HL-60 (cell line): ENCODE results near the gene DENND1A.

ENCODE experiments used
- DNase-seq, 2 experiments: peaks; one replicate each; pipeline ENCODE4 v3.0.0-alpha.2; 2010 to 2020; ENCODE audit warnings: low read depth in 1 of 2, low spot score in 1 of 2
- H3K27ac ChIP-seq: fragments of 250-450 bp; sonication (Bioruptor Pico); replicated peaks from 2 replicates; pipeline ENCODE4 v1.5.1; 2020; ENCODE audit warnings: mild to moderate bottlenecking, moderate library complexity
- H3K27me3 ChIP-seq: fragments of 250-450 bp; sonication (Bioruptor Pico); 2 replicates; pipeline ENCODE4 v1.5.1; 2021; ENCODE audit warnings: mild to moderate bottlenecking, moderate library complexity; ENCODE audit not compliant: insufficient read depth, poor library complexity, severe bottlenecking
- H3K4me3 ChIP-seq: replicated peaks from 2 replicates; pipeline ENCODE4 v1.5.1; 2011; ENCODE audit warnings: mild to moderate bottlenecking, control low read depth, low read length; ENCODE audit not compliant: insufficient read depth
- GABPA ChIP-seq: IDR thresholded peaks from 2 replicates; pipeline ENCODE4 v1.6.1; 2012; ENCODE audit warnings: low read depth
- POLR2AphosphoS5 ChIP-seq: IDR thresholded peaks from 2 replicates; pipeline ENCODE4 v1.6.1; 2012; ENCODE audit warnings: low read depth
- SPI1 ChIP-seq: IDR thresholded peaks from 2 replicates; pipeline ENCODE4 v1.6.1; 2012; ENCODE audit warnings: low read depth, mild to moderate bottlenecking, borderline replicate concordance
- TF ChIP-seq, protein P1 (sequence below): IDR thresholded peaks from 2 replicates; pipeline ENCODE4 v1.6.1; 2012; ENCODE audit warnings: low read depth; ENCODE audit not compliant: insufficient replicate concordance
- TF ChIP-seq, protein P2 (sequence below): IDR thresholded peaks from one replicate; pipeline ENCODE4 v1.5.1; 2011; ENCODE audit warnings: low read length, control low read depth, inconsistent platforms; ENCODE audit not compliant: insufficient read depth

The DENND1A gene

DNA sequence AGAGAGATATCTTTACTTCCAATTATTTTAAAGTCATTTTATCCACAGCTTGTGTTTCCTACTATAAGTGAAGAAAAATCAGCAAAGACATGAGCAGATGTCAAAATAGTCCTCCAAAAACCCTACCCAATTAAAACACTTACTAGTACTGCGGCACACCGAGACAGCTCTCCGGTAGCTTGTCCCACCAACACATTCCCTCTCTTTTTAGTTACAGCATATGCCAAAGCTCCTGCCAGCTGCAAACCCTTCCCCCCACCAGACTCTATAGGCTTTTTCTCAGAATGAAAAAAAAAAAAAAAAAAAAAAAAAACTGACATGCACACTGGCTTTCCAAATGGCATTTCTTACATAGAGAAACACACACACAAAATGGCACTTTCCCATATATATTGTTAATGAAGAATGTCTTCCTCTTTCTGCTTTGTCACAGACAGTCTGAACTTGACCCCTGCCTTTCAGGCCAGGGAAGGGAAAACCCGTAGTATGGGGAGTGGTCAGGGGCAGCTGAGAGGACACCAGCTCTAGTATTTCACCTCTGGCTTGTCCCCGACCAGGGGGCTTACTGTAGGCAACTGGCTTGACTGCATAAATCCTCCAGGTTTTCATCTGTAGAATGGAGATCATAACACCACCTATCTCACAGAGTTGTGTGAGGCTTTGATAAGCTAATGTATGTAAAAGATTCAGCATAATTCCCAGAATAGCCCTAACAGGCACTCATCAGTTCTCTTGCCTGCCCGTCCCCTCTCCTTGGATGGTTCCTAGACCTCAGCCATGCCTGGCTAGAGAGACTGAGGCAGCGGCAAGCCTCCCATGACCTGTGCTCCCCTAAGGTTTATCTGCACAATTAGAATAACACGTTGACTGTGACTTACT lies 340.3 kb downstream of the DENND1A start:
- Histone ChIP-seq H3K27me3 (no peaks in the 10 kb centered on the region), H3K4me3 (no peak overlapping the region), H3K27ac (no peak overlapping the region)
- DNase-seq, result no peak
- TF ChIP-seq, protein P1, sequence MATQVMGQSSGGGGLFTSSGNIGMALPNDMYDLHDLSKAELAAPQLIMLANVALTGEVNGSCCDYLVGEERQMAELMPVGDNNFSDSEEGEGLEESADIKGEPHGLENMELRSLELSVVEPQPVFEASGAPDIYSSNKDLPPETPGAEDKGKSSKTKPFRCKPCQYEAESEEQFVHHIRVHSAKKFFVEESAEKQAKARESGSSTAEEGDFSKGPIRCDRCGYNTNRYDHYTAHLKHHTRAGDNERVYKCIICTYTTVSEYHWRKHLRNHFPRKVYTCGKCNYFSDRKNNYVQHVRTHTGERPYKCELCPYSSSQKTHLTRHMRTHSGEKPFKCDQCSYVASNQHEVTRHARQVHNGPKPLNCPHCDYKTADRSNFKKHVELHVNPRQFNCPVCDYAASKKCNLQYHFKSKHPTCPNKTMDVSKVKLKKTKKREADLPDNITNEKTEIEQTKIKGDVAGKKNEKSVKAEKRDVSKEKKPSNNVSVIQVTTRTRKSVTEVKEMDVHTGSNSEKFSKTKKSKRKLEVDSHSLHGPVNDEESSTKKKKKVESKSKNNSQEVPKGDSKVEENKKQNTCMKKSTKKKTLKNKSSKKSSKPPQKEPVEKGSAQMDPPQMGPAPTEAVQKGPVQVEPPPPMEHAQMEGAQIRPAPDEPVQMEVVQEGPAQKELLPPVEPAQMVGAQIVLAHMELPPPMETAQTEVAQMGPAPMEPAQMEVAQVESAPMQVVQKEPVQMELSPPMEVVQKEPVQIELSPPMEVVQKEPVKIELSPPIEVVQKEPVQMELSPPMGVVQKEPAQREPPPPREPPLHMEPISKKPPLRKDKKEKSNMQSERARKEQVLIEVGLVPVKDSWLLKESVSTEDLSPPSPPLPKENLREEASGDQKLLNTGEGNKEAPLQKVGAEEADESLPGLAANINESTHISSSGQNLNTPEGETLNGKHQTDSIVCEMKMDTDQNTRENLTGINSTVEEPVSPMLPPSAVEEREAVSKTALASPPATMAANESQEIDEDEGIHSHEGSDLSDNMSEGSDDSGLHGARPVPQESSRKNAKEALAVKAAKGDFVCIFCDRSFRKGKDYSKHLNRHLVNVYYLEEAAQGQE, result no peak
- TF ChIP-seq POLR2AphosphoS5 (no peak), GABPA (no peak), SPI1 (0 out of 2 replicates have a peak, but pooled peaks have one; percentile 7)
- TF ChIP-seq, protein P2, sequence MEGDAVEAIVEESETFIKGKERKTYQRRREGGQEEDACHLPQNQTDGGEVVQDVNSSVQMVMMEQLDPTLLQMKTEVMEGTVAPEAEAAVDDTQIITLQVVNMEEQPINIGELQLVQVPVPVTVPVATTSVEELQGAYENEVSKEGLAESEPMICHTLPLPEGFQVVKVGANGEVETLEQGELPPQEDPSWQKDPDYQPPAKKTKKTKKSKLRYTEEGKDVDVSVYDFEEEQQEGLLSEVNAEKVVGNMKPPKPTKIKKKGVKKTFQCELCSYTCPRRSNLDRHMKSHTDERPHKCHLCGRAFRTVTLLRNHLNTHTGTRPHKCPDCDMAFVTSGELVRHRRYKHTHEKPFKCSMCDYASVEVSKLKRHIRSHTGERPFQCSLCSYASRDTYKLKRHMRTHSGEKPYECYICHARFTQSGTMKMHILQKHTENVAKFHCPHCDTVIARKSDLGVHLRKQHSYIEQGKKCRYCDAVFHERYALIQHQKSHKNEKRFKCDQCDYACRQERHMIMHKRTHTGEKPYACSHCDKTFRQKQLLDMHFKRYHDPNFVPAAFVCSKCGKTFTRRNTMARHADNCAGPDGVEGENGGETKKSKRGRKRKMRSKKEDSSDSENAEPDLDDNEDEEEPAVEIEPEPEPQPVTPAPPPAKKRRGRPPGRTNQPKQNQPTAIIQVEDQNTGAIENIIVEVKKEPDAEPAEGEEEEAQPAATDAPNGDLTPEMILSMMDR, result no peak

DNA sequence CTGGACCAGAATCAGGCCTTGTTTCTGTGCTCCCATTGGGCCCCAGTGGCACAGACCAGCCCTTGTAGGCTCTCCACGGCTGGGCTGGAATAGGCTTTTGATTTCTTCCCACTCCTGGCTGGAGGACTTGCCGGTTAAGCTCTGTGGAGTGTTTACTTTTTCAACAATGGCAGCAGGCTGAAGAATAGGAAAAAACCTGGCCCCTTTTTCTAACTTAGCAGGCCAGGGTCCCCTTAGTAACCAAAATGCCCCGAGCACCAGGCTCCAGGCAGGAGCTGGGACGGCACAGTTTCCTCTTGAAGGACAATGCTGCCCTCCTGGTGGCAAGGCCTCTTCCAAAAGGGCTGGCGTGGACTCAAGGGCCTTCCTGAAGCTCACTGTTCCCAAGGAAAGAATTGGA lies 343.7 kb downstream of the DENND1A start:
- H3K4me3 ChIP-seq, result no peak overlapping the region
- H3K27me3 ChIP-seq, result no peaks in the 10 kb centered on the region
- H3K27ac ChIP-seq, result no peak overlapping the region
- no peak for DNase-seq
- no peak for TF ChIP-seq SPI1
- no peak for TF ChIP-seq GABPA
- no peak for TF ChIP-seq POLR2AphosphoS5
- TF ChIP-seq, protein P1, result no peak
- TF ChIP-seq, protein P2, result no peak

DNA sequence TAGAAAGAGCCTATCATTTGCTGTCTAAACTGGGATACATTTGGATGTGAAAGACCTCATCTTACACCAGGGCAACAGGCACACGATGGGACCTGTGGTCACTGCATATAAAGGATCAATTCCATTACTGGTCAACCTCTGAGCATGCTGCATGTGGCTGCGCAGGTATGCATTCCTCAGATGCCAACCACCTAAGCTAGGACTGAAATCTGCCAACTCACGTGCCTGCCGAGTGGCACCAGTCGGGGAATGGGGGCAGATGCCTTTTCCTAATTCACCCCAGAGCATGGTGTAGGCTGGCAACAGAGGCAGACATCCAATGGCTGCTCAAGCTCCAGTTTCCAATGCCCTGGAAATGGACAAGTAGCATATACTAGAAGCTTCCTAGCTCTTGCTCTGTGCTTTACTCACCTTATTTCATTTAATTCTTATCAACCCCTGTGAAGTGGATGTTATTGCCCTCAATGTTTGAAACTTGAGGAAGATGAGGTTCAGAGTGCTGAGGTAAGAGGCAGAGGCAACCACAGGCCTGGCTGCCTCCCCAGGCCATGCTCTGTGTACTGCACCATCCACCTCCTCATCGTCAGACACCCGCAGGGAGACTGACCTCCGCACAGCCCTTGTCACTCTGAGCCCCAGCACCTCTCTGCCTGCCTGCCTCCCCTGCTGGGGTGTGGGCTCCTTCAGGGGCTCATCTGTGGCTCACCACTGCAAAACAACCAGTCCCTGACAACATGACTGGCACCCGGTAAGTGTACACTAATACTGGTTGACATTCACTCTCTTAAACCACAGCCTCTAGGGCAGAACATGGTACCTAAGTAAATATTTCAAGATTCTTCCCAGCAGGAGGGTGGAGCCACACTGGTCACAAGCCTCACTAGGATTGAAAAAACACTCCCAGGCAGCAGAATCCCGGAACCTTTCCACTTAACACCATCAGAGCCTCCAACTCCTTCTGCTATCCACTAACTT lies 345.4 kb downstream of the DENND1A start:
- DNase-seq, result no peak
- H3K4me3 ChIP-seq, result no peak overlapping the region
- no peak overlapping the region for H3K27ac ChIP-seq
- TF ChIP-seq, protein P2, result no peak
- TF ChIP-seq, protein P1, result no peak
- no peak for TF ChIP-seq GABPA
- no peak for TF ChIP-seq SPI1
- no peak for TF ChIP-seq POLR2AphosphoS5
- H3K27me3 ChIP-seq, result no peaks in the 10 kb centered on the region
